Measurements from ENCODE around the gene ALLC. TPM values are rescaled to one million over a fixed set of nuclear protein-coding genes. Genes with fewer than 3 reads are reported as not detected.

Gene ALLC
- total and polyA plus RNA-seq, 2 experiments from 2014 or later: not detected

DNA sequence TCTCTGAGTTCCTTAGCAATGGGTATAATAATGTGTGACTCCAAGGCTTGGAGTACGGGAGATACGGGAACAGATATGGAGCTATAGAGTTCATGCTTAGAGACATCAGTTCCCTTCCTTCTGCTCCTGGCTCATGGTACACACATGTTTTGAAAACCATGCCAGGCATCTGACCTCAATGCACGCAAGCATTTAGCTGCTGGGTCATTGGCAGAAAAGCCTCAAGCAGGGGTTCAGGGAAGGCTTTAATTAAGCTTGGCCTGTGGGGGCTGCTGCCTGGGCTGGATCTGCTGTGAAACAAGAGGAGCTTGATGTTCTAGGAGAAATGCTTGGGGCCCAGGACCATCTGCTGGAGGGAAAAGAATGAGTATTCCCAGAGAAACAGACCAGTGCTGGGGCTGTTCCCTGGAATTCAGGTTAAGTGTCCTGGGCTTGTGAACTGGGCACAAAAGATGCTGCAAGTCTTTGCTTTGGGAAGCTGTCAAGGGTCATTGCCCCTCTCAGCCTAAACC lies 3.2 kb downstream of the ALLC start:
- Histone ChIP-seq H3K4me3 (no peak overlapping the region), H3K9me2 (replicated peaks; ENCODE audit: insufficient read depth) (no peaks in the 10 kb centered on the region), H4K20me1 (ENCODE audit: insufficient read depth, poor library complexity, severe bottlenecking) (no peaks in the 10 kb centered on the region), H3K9me3 (ENCODE audit: low read depth) (no peaks in the 10 kb centered on the region), H3K27ac (no peak overlapping the region), H2AFZ (no peak overlapping the region), H3K4me2 (no peak overlapping the region), H3K4me1 (ENCODE audit: insufficient read depth) (peaks cover 15% of the 10 kb centered on the region), H3K36me3 (replicated peaks; ENCODE audit: insufficient read depth, low read depth) (no peaks in the 10 kb centered on the region), H3K79me2 (no peaks in the 10 kb centered on the region), H3K27me3 (no peaks in the 10 kb centered on the region)
- WGBS (ENCODE audit: low lambda C conversion rate, missing lambda C conversion rate): 81% methylated on average over 3 of the region's 3 CpGs
- TF ChIP-seq CTCF (IDR thresholded peaks at IDR 0.05; ENCODE audit: poor library complexity): no peak
- TF ChIP-seq EZH2phosphoT487 (IDR thresholded peaks at IDR 0.05; ENCODE audit: low read depth, severe bottlenecking, unreplicated experiment): no peak
- no peak for TF ChIP-seq EZH2 (IDR thresholded peaks at IDR 0.05; ENCODE audit: borderline replicate concordance)
- DNase-seq (ENCODE audit: low spot score): no peak

DNA sequence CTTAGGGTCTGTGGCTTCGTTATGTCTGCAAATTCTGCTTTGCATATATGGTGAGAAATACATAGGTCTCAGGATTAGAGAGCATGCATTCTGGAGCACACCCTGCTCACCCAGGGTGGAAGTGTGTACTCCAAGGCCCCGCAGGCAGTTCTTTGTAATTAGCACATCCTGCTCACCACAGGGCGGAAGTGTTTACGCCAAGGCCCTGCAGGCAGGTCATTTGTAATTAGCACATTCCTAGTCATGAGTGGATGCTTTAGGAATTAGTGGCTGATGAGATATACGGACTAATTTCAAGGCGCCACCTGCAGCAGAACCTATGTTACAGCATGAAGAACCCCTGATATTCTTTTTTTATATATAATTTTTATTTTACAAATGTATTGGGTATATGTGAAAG lies 4.2 kb downstream of the ALLC start:
- DNase-seq (ENCODE audit: low spot score): no peak
- H3K9me3 ChIP-seq (ENCODE audit: low read depth): no peaks in the 10 kb centered on the region
- H3K36me3 ChIP-seq (replicated peaks; ENCODE audit: insufficient read depth, low read depth): no peaks in the 10 kb centered on the region
- no peaks in the 10 kb centered on the region for H4K20me1 ChIP-seq (ENCODE audit: insufficient read depth, poor library complexity, severe bottlenecking)
- peaks cover 12% of the 10 kb centered on the region for H3K4me1 ChIP-seq (ENCODE audit: insufficient read depth)
- no peak overlapping the region for H2AFZ ChIP-seq
- whole genome bisulfite sequencing (ENCODE audit: low lambda C conversion rate, missing lambda C conversion rate): 77% methylated on average over 6 of the region's 6 CpGs
- no peak overlapping the region for H3K27ac ChIP-seq
- no peaks in the 10 kb centered on the region for H3K27me3 ChIP-seq
- no peak overlapping the region for H3K4me3 ChIP-seq
- TF ChIP-seq EZH2phosphoT487 (IDR thresholded peaks at IDR 0.05; ENCODE audit: low read depth, severe bottlenecking, unreplicated experiment): no peak
- TF ChIP-seq CTCF (IDR thresholded peaks at IDR 0.05; ENCODE audit: poor library complexity): no peak
- TF ChIP-seq EZH2 (IDR thresholded peaks at IDR 0.05; ENCODE audit: borderline replicate concordance): no peak
- H3K9me2 ChIP-seq (replicated peaks; ENCODE audit: insufficient read depth): no peaks in the 10 kb centered on the region
- H3K79me2 ChIP-seq: no peaks in the 10 kb centered on the region
- H3K4me2 ChIP-seq: no peak overlapping the region

GRCh38 chr2:3664118-3664517 lies 6.1 kb downstream of the ALLC start:
- Histone ChIP-seq H4K20me1 (ENCODE audit: insufficient read depth, poor library complexity, severe bottlenecking) (no peaks in the 10 kb centered on the region), H3K4me2 (no peak overlapping the region), H2AFZ (no peak overlapping the region), H3K36me3 (replicated peaks; ENCODE audit: insufficient read depth, low read depth) (no peaks in the 10 kb centered on the region), H3K27me3 (no peaks in the 10 kb centered on the region), H3K9me3 (ENCODE audit: low read depth) (no peaks in the 10 kb centered on the region), H3K9me2 (replicated peaks; ENCODE audit: insufficient read depth) (no peaks in the 10 kb centered on the region), H3K27ac (no peak overlapping the region), H3K4me3 (no peak overlapping the region), H3K4me1 (ENCODE audit: insufficient read depth) (peaks cover 4% of the 10 kb centered on the region), H3K79me2 (no peaks in the 10 kb centered on the region)
- DNase-seq (ENCODE audit: low spot score): no peak
- no peak for TF ChIP-seq CTCF (IDR thresholded peaks at IDR 0.05; ENCODE audit: poor library complexity)
- no peak for TF ChIP-seq EZH2phosphoT487 (IDR thresholded peaks at IDR 0.05; ENCODE audit: low read depth, severe bottlenecking, unreplicated experiment)
- TF ChIP-seq EZH2 (IDR thresholded peaks at IDR 0.05; ENCODE audit: borderline replicate concordance): no peak
- 36% methylated on average over 3 of the region's 3 CpGs for WGBS (ENCODE audit: low lambda C conversion rate, missing lambda C conversion rate)

- TF ChIP-seq CTCF (IDR thresholded peaks at IDR 0.05; ENCODE audit: poor library complexity): no peak
- TF ChIP-seq EZH2phosphoT487 (IDR thresholded peaks at IDR 0.05; ENCODE audit: low read depth, severe bottlenecking, unreplicated experiment): no peak
- TF ChIP-seq EZH2 (IDR thresholded peaks at IDR 0.05; ENCODE audit: borderline replicate concordance): no peak
- DNase-seq (ENCODE audit: low spot score): no peak
- H3K9me2 ChIP-seq (replicated peaks; ENCODE audit: insufficient read depth): no peaks in the 10 kb centered on the region
- 81% methylated on average over 8 of the region's 8 CpGs for WGBS (ENCODE audit: low lambda C conversion rate, missing lambda C conversion rate)
- H3K27me3 ChIP-seq: no peaks in the 10 kb centered on the region
- no peak overlapping the region for H3K27ac ChIP-seq
- H3K4me1 ChIP-seq (ENCODE audit: insufficient read depth): no peaks in the 10 kb centered on the region
- no peak overlapping the region for H3K4me2 ChIP-seq
- no peaks in the 10 kb centered on the region for H3K36me3 ChIP-seq (replicated peaks; ENCODE audit: insufficient read depth, low read depth)
- no peaks in the 10 kb centered on the region for H3K9me3 ChIP-seq (ENCODE audit: low read depth)
- H2AFZ ChIP-seq: no peak overlapping the region
- H3K4me3 ChIP-seq: no peak overlapping the region
- no peaks in the 10 kb centered on the region for H3K79me2 ChIP-seq
- no peaks in the 10 kb centered on the region for H4K20me1 ChIP-seq (ENCODE audit: insufficient read depth, poor library complexity, severe bottlenecking)
Measured at GRCh38 chr2:3664925-3665324, 6.9 kb downstream of the ALLC start.

Measured in hepatocyte (in vitro differentiated cells).